ENCODE results near the gene PSMD6.

DNA sequence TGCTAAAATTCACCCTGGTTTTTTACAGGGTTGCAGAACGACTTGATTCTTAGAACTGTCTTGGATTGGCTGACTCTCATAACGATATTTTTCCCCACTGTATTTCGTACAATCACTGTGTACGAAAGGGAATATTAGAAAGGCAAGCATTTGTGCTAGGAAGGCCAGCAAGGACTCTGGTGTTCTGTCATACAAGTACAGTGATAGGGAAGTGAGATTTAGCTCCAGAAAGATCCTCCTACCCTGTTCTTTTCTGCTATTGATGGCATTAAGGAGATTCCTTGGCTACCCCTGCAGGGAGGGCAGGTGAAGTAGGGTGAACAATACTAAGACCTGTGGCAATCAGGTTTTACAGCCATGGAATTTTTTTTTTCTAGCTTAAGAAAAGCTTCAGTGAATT lies 57.3 kb downstream of the PSMD6 start:
- TF ChIP-seq POLR2A (IDR thresholded peaks at IDR 0.05): no peak
- TF ChIP-seq, protein P1, sequence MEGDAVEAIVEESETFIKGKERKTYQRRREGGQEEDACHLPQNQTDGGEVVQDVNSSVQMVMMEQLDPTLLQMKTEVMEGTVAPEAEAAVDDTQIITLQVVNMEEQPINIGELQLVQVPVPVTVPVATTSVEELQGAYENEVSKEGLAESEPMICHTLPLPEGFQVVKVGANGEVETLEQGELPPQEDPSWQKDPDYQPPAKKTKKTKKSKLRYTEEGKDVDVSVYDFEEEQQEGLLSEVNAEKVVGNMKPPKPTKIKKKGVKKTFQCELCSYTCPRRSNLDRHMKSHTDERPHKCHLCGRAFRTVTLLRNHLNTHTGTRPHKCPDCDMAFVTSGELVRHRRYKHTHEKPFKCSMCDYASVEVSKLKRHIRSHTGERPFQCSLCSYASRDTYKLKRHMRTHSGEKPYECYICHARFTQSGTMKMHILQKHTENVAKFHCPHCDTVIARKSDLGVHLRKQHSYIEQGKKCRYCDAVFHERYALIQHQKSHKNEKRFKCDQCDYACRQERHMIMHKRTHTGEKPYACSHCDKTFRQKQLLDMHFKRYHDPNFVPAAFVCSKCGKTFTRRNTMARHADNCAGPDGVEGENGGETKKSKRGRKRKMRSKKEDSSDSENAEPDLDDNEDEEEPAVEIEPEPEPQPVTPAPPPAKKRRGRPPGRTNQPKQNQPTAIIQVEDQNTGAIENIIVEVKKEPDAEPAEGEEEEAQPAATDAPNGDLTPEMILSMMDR (IDR thresholded peaks at IDR 0.05): no peak
- TF ChIP-seq POLR2AphosphoS5 (IDR thresholded peaks at IDR 0.05): no peak
- TF ChIP-seq EP300 (IDR thresholded peaks at IDR 0.05): no peak
